Coronary artery (tissue), 2 donors: Measurements from ENCODE around the gene FAM221B.

ENCODE experiments used
- DNase-seq: peaks from one replicate; pipeline ENCODE4 v3.0.0-alpha.2; 2017; ENCODE audit warnings: low spot score
- H3K27ac ChIP-seq, 2 donors: fragments of 200-600 bp; sonication (generic); one replicate each; pipeline ENCODE4 v1.5.1; 2016 to 2019
- H3K4me3 ChIP-seq: fragments of 200-600 bp; sonication (generic); 2 replicates; pipeline ENCODE4 v1.5.1; 2016; ENCODE audit warnings: mild to moderate bottlenecking, moderate library complexity
- TF ChIP-seq, protein P1 (sequence below): fragments of 200-600 bp; sonication (generic); IDR thresholded peaks from one replicate; pipeline ENCODE4 v1.5.1; 2019; ENCODE audit warnings: antibody characterized with exemption

The FAM221B gene, protein sequence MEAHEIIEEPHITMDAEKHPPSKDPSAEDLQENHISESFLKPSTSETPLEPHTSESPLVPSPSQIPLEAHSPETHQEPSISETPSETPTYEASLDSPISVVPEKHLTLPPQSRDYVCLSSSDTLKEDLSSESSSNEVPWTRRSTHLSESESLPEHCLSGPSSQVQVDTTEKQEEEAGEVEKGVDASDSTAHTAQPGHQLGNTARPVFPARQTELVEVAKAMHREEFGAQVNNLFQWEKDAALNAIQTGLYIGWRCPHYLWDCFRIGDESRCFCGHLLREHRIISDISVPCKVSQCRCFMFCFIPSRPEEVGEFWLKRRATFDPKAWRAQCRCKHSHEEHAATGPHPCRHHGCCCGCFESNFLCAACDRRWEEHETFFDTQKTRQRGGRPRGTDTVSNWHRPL

DNA sequence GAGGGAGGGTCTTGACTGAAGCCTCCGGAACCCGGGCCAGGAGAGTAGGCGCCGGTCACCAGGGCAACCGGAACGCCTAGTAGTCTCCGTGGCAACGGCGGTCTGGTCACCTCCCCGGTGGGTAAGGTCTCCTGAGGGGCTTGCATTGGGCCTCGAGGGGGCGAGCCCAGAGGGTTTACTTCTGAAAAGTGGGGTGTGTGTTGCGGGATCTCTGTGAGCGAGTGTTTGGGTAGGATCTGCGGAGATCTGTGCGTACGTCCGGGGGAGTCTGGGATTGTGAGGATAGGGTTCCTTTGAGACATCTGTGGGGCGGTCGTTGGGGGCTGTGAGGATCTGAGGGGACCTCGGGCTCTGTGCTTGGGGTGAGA is at the start of gene FAM221B:
Gene FAM221B (minus strand): TSS at position 17 of the 368 bp plus-strand sequence. CDS start 2,571 bp downstream, outside the sequence.
- H3K4me3 ChIP-seq: peak within 1 kb of the TSS; percentile 100
- no peak for DNase-seq

DNA sequence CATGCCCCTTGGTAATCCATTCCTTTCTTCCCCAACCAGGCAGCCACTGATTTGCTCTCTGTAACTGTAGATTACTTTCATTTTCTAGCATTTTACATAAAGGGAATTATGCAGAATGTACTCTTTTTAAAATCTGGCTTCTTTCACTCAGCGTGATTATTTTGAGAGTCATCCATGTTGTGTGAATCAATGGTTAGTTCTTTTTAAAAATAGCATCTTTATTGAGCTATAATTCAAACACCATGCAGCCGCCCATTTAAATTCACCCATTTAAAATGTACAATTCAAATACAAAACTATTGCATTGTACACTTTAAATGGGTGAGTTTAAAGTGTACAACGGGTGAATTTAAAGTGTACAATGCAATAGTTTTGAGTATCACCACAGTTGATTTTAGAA is 44.0 kb upstream of the FAM221B start:
- no peak overlapping the region for H3K4me3 ChIP-seq
- no peak for DNase-seq
- TF ChIP-seq, protein P1, sequence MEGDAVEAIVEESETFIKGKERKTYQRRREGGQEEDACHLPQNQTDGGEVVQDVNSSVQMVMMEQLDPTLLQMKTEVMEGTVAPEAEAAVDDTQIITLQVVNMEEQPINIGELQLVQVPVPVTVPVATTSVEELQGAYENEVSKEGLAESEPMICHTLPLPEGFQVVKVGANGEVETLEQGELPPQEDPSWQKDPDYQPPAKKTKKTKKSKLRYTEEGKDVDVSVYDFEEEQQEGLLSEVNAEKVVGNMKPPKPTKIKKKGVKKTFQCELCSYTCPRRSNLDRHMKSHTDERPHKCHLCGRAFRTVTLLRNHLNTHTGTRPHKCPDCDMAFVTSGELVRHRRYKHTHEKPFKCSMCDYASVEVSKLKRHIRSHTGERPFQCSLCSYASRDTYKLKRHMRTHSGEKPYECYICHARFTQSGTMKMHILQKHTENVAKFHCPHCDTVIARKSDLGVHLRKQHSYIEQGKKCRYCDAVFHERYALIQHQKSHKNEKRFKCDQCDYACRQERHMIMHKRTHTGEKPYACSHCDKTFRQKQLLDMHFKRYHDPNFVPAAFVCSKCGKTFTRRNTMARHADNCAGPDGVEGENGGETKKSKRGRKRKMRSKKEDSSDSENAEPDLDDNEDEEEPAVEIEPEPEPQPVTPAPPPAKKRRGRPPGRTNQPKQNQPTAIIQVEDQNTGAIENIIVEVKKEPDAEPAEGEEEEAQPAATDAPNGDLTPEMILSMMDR: no peak
- H3K27ac ChIP-seq: no peak overlapping the region

More for the DNA sequence above, at the start of gene FAM221B:
- peak within 1 kb of the TSS; percentile 96 to 100 for H3K27ac ChIP-seq
- TF ChIP-seq, protein P1: no peak

DNA sequence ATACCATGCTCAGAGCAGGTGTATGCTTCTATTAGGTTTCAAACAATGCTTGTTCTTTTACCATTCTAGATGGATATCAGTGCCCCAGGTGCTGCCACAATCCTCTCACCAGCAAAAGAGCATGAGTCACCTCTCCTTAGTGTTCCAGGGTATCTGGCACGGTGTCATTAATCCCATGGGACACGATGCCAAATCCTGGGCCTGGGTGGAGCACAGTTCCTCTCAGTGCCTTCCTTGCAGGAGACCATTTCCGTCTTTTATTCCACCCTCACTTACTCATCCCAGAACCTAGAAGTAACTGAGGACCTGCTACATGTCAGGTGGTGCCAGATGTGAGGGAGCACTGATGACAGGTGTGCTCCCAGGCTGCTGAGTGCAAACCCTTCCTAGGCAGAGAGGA is 43.0 kb upstream of the FAM221B start:
- no peak for DNase-seq
- TF ChIP-seq, protein P1: no peak

DNA sequence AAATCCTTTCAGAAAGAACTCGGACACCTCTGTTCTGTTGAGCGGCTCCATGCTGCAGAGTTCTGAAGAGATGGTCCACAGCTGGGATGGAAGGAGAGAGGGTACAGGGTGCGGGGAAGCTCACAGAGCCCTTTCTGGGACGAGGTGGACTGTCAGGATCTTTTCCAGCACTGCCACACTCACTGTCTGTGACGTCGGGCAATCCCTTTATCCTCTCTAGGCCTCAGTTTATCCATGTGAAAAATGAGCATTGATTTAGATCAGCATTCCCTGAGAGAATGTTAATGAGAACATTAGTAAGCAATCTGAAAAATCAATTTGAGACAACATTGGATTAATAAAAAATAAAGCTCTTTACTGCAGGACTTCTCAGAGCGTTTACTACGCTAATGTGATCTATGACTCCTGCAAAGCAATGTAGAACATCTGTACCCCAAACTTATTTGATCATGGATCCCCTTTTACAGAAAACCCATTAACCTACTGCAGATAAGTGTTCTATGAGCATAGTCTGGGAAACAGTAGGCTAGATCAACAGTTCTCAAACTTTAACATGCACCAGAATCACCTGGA is 41.9 kb upstream of the FAM221B start, which contains the start of gene OR13J1:
Gene OR13J1 (minus strand): TSS at position 51 of the 573 bp plus-strand sequence. CDS start 0 bp downstream, at position 51.
- TF ChIP-seq, protein P1: no peak
- no peak within 1 kb of the TSS for H3K4me3 ChIP-seq
- H3K27ac ChIP-seq: no peak within 1 kb of the TSS
- DNase-seq: no peak

More for the DNA sequence above, 43.0 kb upstream of the FAM221B start:
- no peak overlapping the region for H3K27ac ChIP-seq
- H3K4me3 ChIP-seq: no peak overlapping the region

DNA sequence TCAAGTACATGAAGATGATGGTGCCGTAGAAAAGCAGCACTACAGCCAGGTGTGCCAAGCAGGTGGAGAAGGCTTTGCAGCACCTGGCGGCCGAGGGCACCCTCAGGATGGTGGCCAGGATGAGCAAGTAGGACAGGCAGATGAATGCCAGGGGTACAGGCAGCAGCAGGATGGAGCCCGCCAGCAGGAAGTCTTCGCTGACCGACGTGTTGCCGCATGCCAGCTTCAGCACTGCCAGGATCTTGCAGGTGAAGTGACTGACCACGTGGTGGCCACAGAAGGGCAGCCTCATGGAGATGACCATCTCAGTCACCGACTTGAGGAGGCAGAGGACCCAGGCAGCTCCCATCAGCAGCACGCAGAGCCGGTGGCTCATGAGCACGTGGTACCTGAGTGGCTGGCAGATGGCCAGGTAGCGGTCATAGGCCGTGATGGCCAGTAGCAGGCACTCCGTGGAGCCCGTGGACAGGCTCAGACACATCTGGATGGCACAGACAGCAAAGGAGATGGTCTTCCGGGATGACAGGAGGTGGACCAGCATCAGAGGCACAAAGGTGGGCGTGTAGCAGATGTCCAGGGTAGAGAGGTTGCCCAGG is 41.2 kb upstream of the FAM221B start:
- TF ChIP-seq, protein P1: no peak
- DNase-seq: no peak
- H3K4me3 ChIP-seq: no peak overlapping the region
- H3K27ac ChIP-seq: no peak overlapping the region

DNA sequence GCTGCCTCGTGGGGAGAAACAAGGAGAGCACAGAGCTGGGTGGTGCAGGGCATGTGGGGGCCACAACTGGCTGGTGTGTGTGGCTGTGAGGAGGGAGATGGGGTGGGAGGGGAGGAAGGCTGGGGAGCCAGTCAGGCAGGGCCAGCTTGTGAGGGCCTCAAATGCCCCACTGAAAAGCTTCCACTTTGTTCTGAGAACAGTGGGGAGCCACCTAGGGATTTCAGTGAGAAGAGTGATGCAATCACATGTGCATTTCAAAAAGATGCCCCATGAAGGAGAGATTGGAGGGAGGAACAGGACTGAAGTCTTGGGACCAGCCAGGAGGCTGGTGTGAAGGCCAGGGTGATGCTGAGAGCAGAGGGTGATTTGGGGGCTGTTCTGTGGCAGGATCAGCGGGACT is 40.4 kb upstream of the FAM221B start:
- TF ChIP-seq, protein P1: no peak
- Histone ChIP-seq H3K27ac (no peak overlapping the region), H3K4me3 (no peak overlapping the region)
- no peak for DNase-seq
